GM19438 (cell line): ENCODE data around the gene GAGE12J.
A peak's percentile ranks its signal among the peaks of the same experiment; 100 is the strongest.
"Not testable (repeated sequence)": the region's sequence is repeated elsewhere in the genome, so short reads cannot be mapped to it uniquely, and the experiment has no call there.

Experiments
- ATAC-seq: cut with Tn5 transposase; IDR thresholded peaks from one replicate; pipeline ENCODE4 v1.9.1; 2021; ENCODE audit warnings: low read depth; ENCODE audit not compliant: unreplicated experiment

The GAGE12J gene

GRCh38 chrX:49321737-49322136 is at the start of gene GAGE12J:
Gene GAGE12J, plus strand, starts transcription at chrX:49322037. Its CDS starts 1,157 bp downstream, at chrX:49323194.
- ATAC-seq, result not testable (repeated sequence)

GRCh38 chrX:49272421-49272820 is 49.4 kb upstream of the GAGE12J start:
- no peak for ATAC-seq

GRCh38 chrX:49273181-49273727 is 48.6 kb upstream of the GAGE12J start:
- ATAC-seq, result no peak

- ATAC-seq, result no peak
These were observed 45.6 kb upstream of the GAGE12J start for GRCh38 chrX:49276207-49276606.

GRCh38 chrX:49276671-49277534 is 44.9 kb upstream of the GAGE12J start:
- ATAC-seq, result no peak

- no peak for ATAC-seq
These were observed 44.4 kb upstream of the GAGE12J start for GRCh38 chrX:49277535-49277830.

GRCh38 chrX:49278081-49278480 is 43.8 kb upstream of the GAGE12J start:
- ATAC-seq, result no peak

GRCh38 chrX:49282647-49283011 is 39.2 kb upstream of the GAGE12J start:
- ATAC-seq, result no peak

- no peak for ATAC-seq
These were observed 37.6 kb upstream of the GAGE12J start for GRCh38 chrX:49284212-49284611.

GRCh38 chrX:49286136-49286535 is 35.7 kb upstream of the GAGE12J start:
- no peak for ATAC-seq

- no peak for ATAC-seq
These were observed 35.3 kb upstream of the GAGE12J start for GRCh38 chrX:49286581-49286980.

GRCh38 chrX:49287665-49288064 is 34.2 kb upstream of the GAGE12J start:
- no peak for ATAC-seq

- ATAC-seq, result no peak
These were observed 31.6 kb upstream of the GAGE12J start for GRCh38 chrX:49290215-49290614.

- ATAC-seq, result peak; percentile 70
These were observed 30.1 kb upstream of the GAGE12J start for GRCh38 chrX:49291615-49292337.

GRCh38 chrX:49292400-49293362 is 29.2 kb upstream of the GAGE12J start:
- no peak for ATAC-seq

- ATAC-seq, result not testable (repeated sequence)
These were observed 22.5 kb upstream of the GAGE12J start for GRCh38 chrX:49299293-49299692.

- no peak for ATAC-seq
These were observed 21.1 kb upstream of the GAGE12J start for GRCh38 chrX:49300703-49301102.

- ATAC-seq, result no peak
These were observed 18.5 kb upstream of the GAGE12J start, which contains the start of gene GAGE10 for GRCh38 chrX:49303346-49303745. Gene GAGE10, plus strand, starts transcription at chrX:49303646. Its CDS starts 1,214 bp downstream, at chrX:49304860.

- ATAC-seq, result not testable (repeated sequence)
These were observed 14.1 kb upstream of the GAGE12J start for GRCh38 chrX:49307775-49308174.

- no peak for ATAC-seq
These were observed 13.1 kb upstream of the GAGE12J start for GRCh38 chrX:49308604-49309269.
